Activated T-helper 1 cell treated with anti-CD3 and anti-CD28 coated beads, Interleukin-12 subunit alpha, Interleukin-12 subunit beta, Interleukin-2, Interleukin-4 antibody, amounts not matched to agents 30 ng/mL and 10 ng/mL and 1 ng/mL, durations not matched to agents 14 hours and 24 hours and 36 hours (primary cell): ENCODE data around the gene KCND3. TPM values are rescaled to one million over a fixed set of nuclear protein-coding genes. Genes with fewer than 3 reads are reported as not detected.

Experiments used
- DNase-seq: peaks from one replicate; pipeline ENCODE4 v3.0.0; 2021; ENCODE audit warnings: low spot score
- H3K27ac Mint-ChIP-seq: one replicate; pipeline ENCODE4 v1.8.0; 2021; ENCODE audit warnings: mild to moderate bottlenecking, mixed read lengths
- H3K27me3 Mint-ChIP-seq: one replicate; pipeline ENCODE4 v1.8.0; 2022; ENCODE audit warnings: mild to moderate bottlenecking, moderate library complexity, mixed read lengths; ENCODE audit not compliant: insufficient read depth
- H3K36me3 Mint-ChIP-seq: one replicate; pipeline ENCODE4 v1.8.0; 2021; ENCODE audit warnings: low read depth, mixed read lengths
- H3K4me1 Mint-ChIP-seq: one replicate; pipeline ENCODE4 v1.8.0; 2021; ENCODE audit warnings: low read depth, mixed read lengths
- H3K4me3 Mint-ChIP-seq: one replicate; pipeline ENCODE4 v1.8.0; 2021; ENCODE audit warnings: mild to moderate bottlenecking, moderate library complexity, mixed read lengths
- H3K9me3 Mint-ChIP-seq: one replicate; pipeline ENCODE4 v1.8.0; 2021; ENCODE audit warnings: mixed read lengths
- intact Hi-C: fragments of 100-400 bp; cut with micrococcal nuclease; formaldehyde crosslinking; loops from one replicate; pipeline ENCODE4 v1.15.1; 2024
- total RNA-seq: library from RNA; stranded (reverse); gene quantifications from 2 replicates; pipeline ENCODE4 v1.2.3, GENCODE V29; 2022

Gene KCND3
- total RNA-seq, 1 donor from 2014 or later, result not detected

GRCh38 chr1:112004076-112004475 is 14.6 kb upstream of the KCND3 start:
- H3K36me3 Mint-ChIP-seq, result no peaks in the 10 kb centered on the region
- no peak overlapping the region for H3K4me3 Mint-ChIP-seq
- no peak for DNase-seq
- no peaks in the 10 kb centered on the region for H3K9me3 Mint-ChIP-seq
- peaks cover 14% of the 10 kb centered on the region for H3K27me3 Mint-ChIP-seq
- intact Hi-C loops, result no loop called here
- no peak overlapping the region for H3K27ac Mint-ChIP-seq
- H3K4me1 Mint-ChIP-seq, result no peaks in the 10 kb centered on the region

- Mint-ChIP-seq H3K4me3 (no peak overlapping the region), H3K36me3 (no peaks in the 10 kb centered on the region), H3K4me1 (no peaks in the 10 kb centered on the region), H3K27ac (no peak overlapping the region), H3K27me3 (peaks cover 18% of the 10 kb centered on the region), H3K9me3 (no peaks in the 10 kb centered on the region)
- intact Hi-C loops, result no loop called here
- no peak for DNase-seq
These were observed 13.0 kb upstream of the KCND3 start for GRCh38 chr1:112002514-112002913.

GRCh38 chr1:112001436-112001835 is 12.0 kb upstream of the KCND3 start:
- Mint-ChIP-seq H3K27me3 (peaks cover 21% of the 10 kb centered on the region), H3K9me3 (no peaks in the 10 kb centered on the region), H3K4me1 (no peaks in the 10 kb centered on the region), H3K27ac (no peak overlapping the region), H3K4me3 (no peak overlapping the region), H3K36me3 (no peaks in the 10 kb centered on the region)
- DNase-seq, result no peak
- intact Hi-C loops, result no loop called here

GRCh38 chr1:112000048-112000447 is 10.6 kb upstream of the KCND3 start:
- peaks cover 27% of the 10 kb centered on the region for H3K27me3 Mint-ChIP-seq
- H3K27ac Mint-ChIP-seq, result no peak overlapping the region
- no peaks in the 10 kb centered on the region for H3K36me3 Mint-ChIP-seq
- no peaks in the 10 kb centered on the region for H3K4me1 Mint-ChIP-seq
- DNase-seq, result no peak
- no peak overlapping the region for H3K4me3 Mint-ChIP-seq
- intact Hi-C loops, result no loop called here
- no peaks in the 10 kb centered on the region for H3K9me3 Mint-ChIP-seq

- intact Hi-C loops, result no loop called here
These were observed 8.9 kb upstream of the KCND3 start for GRCh38 chr1:111998332-111998731.

GRCh38 chr1:111992476-111992875 is 3.0 kb upstream of the KCND3 start:
- no peaks in the 10 kb centered on the region for H3K36me3 Mint-ChIP-seq
- H3K27me3 Mint-ChIP-seq, result peaks cover 59% of the 10 kb centered on the region
- no peaks in the 10 kb centered on the region for H3K9me3 Mint-ChIP-seq
- no peak for DNase-seq
- H3K4me3 Mint-ChIP-seq, result no peak overlapping the region
- no peaks in the 10 kb centered on the region for H3K4me1 Mint-ChIP-seq
- H3K27ac Mint-ChIP-seq, result no peak overlapping the region
- intact Hi-C loops, result no loop called here

More at GRCh38 chr1:111998332-111998731, 8.9 kb upstream of the KCND3 start:
- H3K9me3 Mint-ChIP-seq, result no peaks in the 10 kb centered on the region
- no peak for DNase-seq
- no peaks in the 10 kb centered on the region for H3K36me3 Mint-ChIP-seq
- peaks cover 33% of the 10 kb centered on the region for H3K27me3 Mint-ChIP-seq
- H3K27ac Mint-ChIP-seq, result no peak overlapping the region
- H3K4me3 Mint-ChIP-seq, result no peak overlapping the region
- H3K4me1 Mint-ChIP-seq, result no peaks in the 10 kb centered on the region

GRCh38 chr1:111990878-111991718 is 1.6 kb upstream of the KCND3 start:
- Mint-ChIP-seq H3K27ac (no peak overlapping the region), H3K4me3 (peak overlapping the region; percentile 2), H3K9me3 (no peaks in the 10 kb centered on the region), H3K27me3 (peaks cover 60% of the 10 kb centered on the region), H3K4me1 (no peaks in the 10 kb centered on the region), H3K36me3 (no peaks in the 10 kb centered on the region)
- intact Hi-C loops, result no loop called here
- no peak for DNase-seq

- no peak for DNase-seq
These were observed 784 bp upstream of the KCND3 start for GRCh38 chr1:111990026-111990877.

GRCh38 chr1:111988743-111989453 is 570 bp downstream of the KCND3 start:
- no peaks in the 10 kb centered on the region for H3K36me3 Mint-ChIP-seq
- H3K27me3 Mint-ChIP-seq, result peaks cover 58% of the 10 kb centered on the region
- peak overlapping the region; percentile 19 for H3K4me3 Mint-ChIP-seq
- H3K4me1 Mint-ChIP-seq, result no peaks in the 10 kb centered on the region
- H3K9me3 Mint-ChIP-seq, result no peaks in the 10 kb centered on the region
- intact Hi-C loops, result no loop called here
- DNase-seq, result no peak
- H3K27ac Mint-ChIP-seq, result no peak overlapping the region

More at GRCh38 chr1:111990026-111990877, 784 bp upstream of the KCND3 start:
- peaks cover 59% of the 10 kb centered on the region for H3K27me3 Mint-ChIP-seq
- peak overlapping the region; percentile 68 for H3K4me3 Mint-ChIP-seq
- H3K27ac Mint-ChIP-seq, result no peak overlapping the region
- intact Hi-C loops, result no loop called here
- no peaks in the 10 kb centered on the region for H3K4me1 Mint-ChIP-seq
- no peaks in the 10 kb centered on the region for H3K36me3 Mint-ChIP-seq
- H3K9me3 Mint-ChIP-seq, result no peaks in the 10 kb centered on the region

GRCh38 chr1:111988377-111988742 is 1.1 kb downstream of the KCND3 start:
- Mint-ChIP-seq H3K36me3 (no peaks in the 10 kb centered on the region), H3K27me3 (peaks cover 53% of the 10 kb centered on the region), H3K27ac (no peak overlapping the region), H3K9me3 (no peaks in the 10 kb centered on the region), H3K4me1 (no peaks in the 10 kb centered on the region), H3K4me3 (no peak overlapping the region)
- intact Hi-C loops, result no loop called here
- no peak for DNase-seq

GRCh38 chr1:111987502-111987901 is 2.0 kb downstream of the KCND3 start:
- peaks cover 48% of the 10 kb centered on the region for H3K27me3 Mint-ChIP-seq
- H3K27ac Mint-ChIP-seq, result no peak overlapping the region
- DNase-seq, result no peak
- H3K4me3 Mint-ChIP-seq, result no peak overlapping the region
- H3K9me3 Mint-ChIP-seq, result no peaks in the 10 kb centered on the region
- H3K4me1 Mint-ChIP-seq, result no peaks in the 10 kb centered on the region
- no peaks in the 10 kb centered on the region for H3K36me3 Mint-ChIP-seq
- intact Hi-C loops, result no loop called here

GRCh38 chr1:111983500-111983899 is 6.0 kb downstream of the KCND3 start:
- Mint-ChIP-seq H3K4me1 (no peaks in the 10 kb centered on the region), H3K27me3 (peaks cover 22% of the 10 kb centered on the region), H3K27ac (no peak overlapping the region), H3K9me3 (no peaks in the 10 kb centered on the region), H3K4me3 (no peak overlapping the region), H3K36me3 (no peaks in the 10 kb centered on the region)
- intact Hi-C loops, result no loop called here
- DNase-seq, result no peak

- no peaks in the 10 kb centered on the region for H3K4me1 Mint-ChIP-seq
- intact Hi-C loops, result no loop called here
- H3K4me3 Mint-ChIP-seq, result no peak overlapping the region
- no peak for DNase-seq
- H3K27ac Mint-ChIP-seq, result no peak overlapping the region
- peaks cover 11% of the 10 kb centered on the region for H3K27me3 Mint-ChIP-seq
- H3K9me3 Mint-ChIP-seq, result no peaks in the 10 kb centered on the region
- no peaks in the 10 kb centered on the region for H3K36me3 Mint-ChIP-seq
These were observed 7.0 kb downstream of the KCND3 start for GRCh38 chr1:111982428-111982827.
